ENCODE measurements around the gene MEIS2.
A peak's percentile ranks its signal among the peaks of the same experiment; 100 is the strongest.

Gene MEIS2

GRCh38 chr15:36943508-36944361 lies 156.6 kb downstream of the MEIS2 start:
- no peaks in the 10 kb centered on the region for H3K36me3 ChIP-seq (replicated peaks; ENCODE audit: low read depth, low read length)
- no peak overlapping the region for H2AFZ ChIP-seq (ENCODE audit: low read depth, low read length)
- no peaks in the 10 kb centered on the region for H4K20me1 ChIP-seq (ENCODE audit: insufficient read depth, low read length)
- TF ChIP-seq, protein P1, sequence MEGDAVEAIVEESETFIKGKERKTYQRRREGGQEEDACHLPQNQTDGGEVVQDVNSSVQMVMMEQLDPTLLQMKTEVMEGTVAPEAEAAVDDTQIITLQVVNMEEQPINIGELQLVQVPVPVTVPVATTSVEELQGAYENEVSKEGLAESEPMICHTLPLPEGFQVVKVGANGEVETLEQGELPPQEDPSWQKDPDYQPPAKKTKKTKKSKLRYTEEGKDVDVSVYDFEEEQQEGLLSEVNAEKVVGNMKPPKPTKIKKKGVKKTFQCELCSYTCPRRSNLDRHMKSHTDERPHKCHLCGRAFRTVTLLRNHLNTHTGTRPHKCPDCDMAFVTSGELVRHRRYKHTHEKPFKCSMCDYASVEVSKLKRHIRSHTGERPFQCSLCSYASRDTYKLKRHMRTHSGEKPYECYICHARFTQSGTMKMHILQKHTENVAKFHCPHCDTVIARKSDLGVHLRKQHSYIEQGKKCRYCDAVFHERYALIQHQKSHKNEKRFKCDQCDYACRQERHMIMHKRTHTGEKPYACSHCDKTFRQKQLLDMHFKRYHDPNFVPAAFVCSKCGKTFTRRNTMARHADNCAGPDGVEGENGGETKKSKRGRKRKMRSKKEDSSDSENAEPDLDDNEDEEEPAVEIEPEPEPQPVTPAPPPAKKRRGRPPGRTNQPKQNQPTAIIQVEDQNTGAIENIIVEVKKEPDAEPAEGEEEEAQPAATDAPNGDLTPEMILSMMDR (IDR thresholded peaks at IDR 0.05; ENCODE audit: low read depth, low read length), result no peak
- no peak for TF ChIP-seq EZH2phosphoT487 (IDR thresholded peaks at IDR 0.05; ENCODE audit: low read depth)
- H3K4me2 ChIP-seq (ENCODE audit: low read length), result peak overlapping the region; percentile 57
- H3K27me3 ChIP-seq (ENCODE audit: low read depth, low read length), result no peaks in the 10 kb centered on the region
- H3K79me2 ChIP-seq (ENCODE audit: low read length), result no peaks in the 10 kb centered on the region
- no peak overlapping the region for H3K27ac ChIP-seq (ENCODE audit: low read length)
- H3K9me3 ChIP-seq (ENCODE audit: insufficient read depth, low read length), result no peaks in the 10 kb centered on the region
- no peak overlapping the region for H3K9ac ChIP-seq (ENCODE audit: low read length)
- peak overlapping the region; percentile 23 for H3K4me3 ChIP-seq (ENCODE audit: low read length)
- H3K4me1 ChIP-seq (ENCODE audit: low read length), result peaks cover 11% of the 10 kb centered on the region

DNA sequence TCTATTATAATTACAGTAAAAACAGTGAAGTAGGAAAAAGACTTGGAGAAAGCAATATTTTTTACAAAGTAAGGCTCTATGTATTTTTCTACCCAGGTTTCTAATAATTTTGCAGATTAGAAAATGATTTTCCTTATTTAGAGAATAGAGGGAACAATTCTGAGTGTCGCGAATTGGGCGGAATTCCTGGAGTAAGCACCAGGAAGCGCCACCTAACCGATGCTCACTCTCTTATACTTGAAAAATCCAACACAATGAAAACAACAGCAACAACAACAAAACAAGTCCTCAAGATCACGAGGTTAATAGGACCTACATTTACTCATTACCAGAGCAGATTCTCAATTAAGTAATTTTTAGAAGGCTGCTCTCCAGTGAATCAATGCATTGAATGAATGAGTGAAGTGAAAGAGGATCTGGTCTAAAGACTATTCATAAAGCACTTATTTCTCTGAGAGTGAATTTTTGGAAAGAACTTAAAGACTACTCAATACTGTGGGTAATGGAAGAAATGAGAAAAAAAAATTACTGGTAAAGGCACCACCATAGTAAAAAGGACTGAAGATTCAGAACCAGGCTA lies 158.0 kb downstream of the MEIS2 start:
- Histone ChIP-seq H3K9me3 (ENCODE audit: insufficient read depth, low read length) (no peaks in the 10 kb centered on the region), H2AFZ (ENCODE audit: low read depth, low read length) (no peak overlapping the region), H3K9ac (ENCODE audit: low read length) (no peak overlapping the region), H3K36me3 (replicated peaks; ENCODE audit: low read depth, low read length) (no peaks in the 10 kb centered on the region), H3K79me2 (ENCODE audit: low read length) (no peaks in the 10 kb centered on the region), H3K4me2 (ENCODE audit: low read length) (no peak overlapping the region), H3K27me3 (ENCODE audit: low read depth, low read length) (no peaks in the 10 kb centered on the region), H3K27ac (ENCODE audit: low read length) (no peak overlapping the region), H4K20me1 (ENCODE audit: insufficient read depth, low read length) (no peaks in the 10 kb centered on the region), H3K4me1 (ENCODE audit: low read length) (peaks cover 11% of the 10 kb centered on the region), H3K4me3 (ENCODE audit: low read length) (no peak overlapping the region)
- TF ChIP-seq EZH2phosphoT487 (IDR thresholded peaks at IDR 0.05; ENCODE audit: low read depth), result no peak
- TF ChIP-seq, protein P1 (IDR thresholded peaks at IDR 0.05; ENCODE audit: low read depth, low read length), result no peak

DNA sequence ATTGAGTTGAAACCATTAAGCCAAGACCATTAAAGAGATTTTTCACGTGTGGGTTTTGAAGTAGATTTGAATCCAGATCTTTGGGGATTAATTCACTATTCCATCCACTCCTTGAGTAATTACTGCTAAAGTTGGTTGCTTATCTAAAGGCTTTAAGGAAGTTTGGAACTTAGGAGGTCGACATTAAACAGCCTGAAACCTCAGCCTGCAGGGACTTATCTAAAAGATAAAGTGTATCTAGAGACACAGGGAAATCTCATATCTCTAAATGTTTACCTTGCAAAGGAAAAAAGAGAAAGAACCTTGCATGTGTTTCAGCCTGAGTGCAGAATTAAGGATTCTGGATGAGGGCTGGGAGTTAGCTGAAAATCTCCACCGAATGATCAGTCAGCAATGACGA lies 158.6 kb downstream of the MEIS2 start:
- Histone ChIP-seq H3K4me3 (ENCODE audit: low read length) (no peak overlapping the region), H3K9me3 (ENCODE audit: insufficient read depth, low read length) (no peaks in the 10 kb centered on the region), H3K27ac (ENCODE audit: low read length) (no peak overlapping the region), H3K4me1 (ENCODE audit: low read length) (peaks cover 11% of the 10 kb centered on the region), H3K27me3 (ENCODE audit: low read depth, low read length) (no peaks in the 10 kb centered on the region), H2AFZ (ENCODE audit: low read depth, low read length) (no peak overlapping the region), H3K36me3 (replicated peaks; ENCODE audit: low read depth, low read length) (no peaks in the 10 kb centered on the region), H3K4me2 (ENCODE audit: low read length) (no peak overlapping the region), H4K20me1 (ENCODE audit: insufficient read depth, low read length) (no peaks in the 10 kb centered on the region), H3K9ac (ENCODE audit: low read length) (no peak overlapping the region), H3K79me2 (ENCODE audit: low read length) (no peaks in the 10 kb centered on the region)
- TF ChIP-seq, protein P1 (IDR thresholded peaks at IDR 0.05; ENCODE audit: low read depth, low read length), result no peak
- no peak for TF ChIP-seq EZH2phosphoT487 (IDR thresholded peaks at IDR 0.05; ENCODE audit: low read depth)

DNA sequence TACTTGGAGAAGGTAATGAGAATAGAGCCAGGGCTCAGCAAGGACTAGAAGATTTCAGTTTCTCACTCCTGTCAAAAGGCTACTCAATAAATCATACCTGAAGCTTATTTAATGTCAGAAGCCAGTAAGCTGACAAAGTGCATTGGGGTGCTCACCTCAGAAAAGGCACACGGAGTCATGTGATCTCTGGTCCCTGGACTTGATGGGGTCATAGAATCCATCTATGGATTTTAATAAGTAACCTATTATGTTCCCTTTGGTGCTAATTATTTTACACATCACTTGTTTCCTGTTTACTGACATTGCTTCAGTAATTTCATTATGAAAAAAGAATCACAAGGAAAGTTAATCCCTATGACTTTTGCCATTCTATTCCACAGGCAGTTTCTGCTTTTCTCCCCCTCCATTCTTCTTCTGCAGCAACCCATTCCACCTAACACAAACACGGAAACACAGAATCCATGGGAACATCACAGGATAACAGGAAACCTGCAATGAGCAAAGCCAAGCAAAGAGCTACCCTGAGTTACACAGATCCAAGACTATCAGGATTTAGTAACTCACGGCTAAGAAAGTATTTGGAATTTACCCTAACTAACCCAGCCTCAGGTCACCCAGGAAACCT lies 159.6 kb downstream of the MEIS2 start:
- Histone ChIP-seq H3K4me3 (ENCODE audit: low read length) (no peak overlapping the region), H3K79me2 (ENCODE audit: low read length) (no peaks in the 10 kb centered on the region), H3K27ac (ENCODE audit: low read length) (no peak overlapping the region), H3K9ac (ENCODE audit: low read length) (no peak overlapping the region), H3K9me3 (ENCODE audit: insufficient read depth, low read length) (no peaks in the 10 kb centered on the region), H3K36me3 (replicated peaks; ENCODE audit: low read depth, low read length) (no peaks in the 10 kb centered on the region), H3K4me1 (ENCODE audit: low read length) (peaks cover 11% of the 10 kb centered on the region), H4K20me1 (ENCODE audit: insufficient read depth, low read length) (no peaks in the 10 kb centered on the region), H2AFZ (ENCODE audit: low read depth, low read length) (no peak overlapping the region), H3K27me3 (ENCODE audit: low read depth, low read length) (no peaks in the 10 kb centered on the region), H3K4me2 (ENCODE audit: low read length) (no peak overlapping the region)
- TF ChIP-seq, protein P1 (IDR thresholded peaks at IDR 0.05; ENCODE audit: low read depth, low read length), result no peak
- no peak for TF ChIP-seq EZH2phosphoT487 (IDR thresholded peaks at IDR 0.05; ENCODE audit: low read depth)

All from OCI-LY3 (cell line).